HepG2 (cell line): ENCODE measurements around the gene TPRG1. TPM values are rescaled to one million over a fixed set of nuclear protein-coding genes. Genes with fewer than 3 reads are reported as not detected.

Source experiments
- ATAC-seq: fragments of 200-7000 bp; cut with Tn5 transposase; 3 replicates; pipeline ENCODE4 v1.9.1; 2020; ENCODE audit warnings: mild to moderate bottlenecking, moderate library complexity
- BruUV-seq: library from RNA; stranded (reverse); fragments of 400-500 nt; replicated peaks from 2 replicates; lab custom pipeline; 2021; lab: Mats Ljungman, UMichigan
- CTCF ChIA-PET: fragments of 300-600 bp; formaldehyde crosslinking; extraction: SDS; loops from one replicate; lab custom pipeline; 2021; ENCODE audit warnings: low total read pairs, inconsistent platforms, low intra/inter-chr PET ratio; lab: Yijun Ruan, JAX
- POLR2A ChIA-PET: fragments of 350-600 bp; sonication (Branson Sonifier 250); formaldehyde crosslinking; loops from one replicate; lab custom pipeline; 2020; ENCODE audit warnings: antibody characterized with exemption, inconsistent platforms; lab: Yijun Ruan, JAX
- DNase-seq: peaks from one replicate; pipeline ENCODE4 v3.0.0-alpha.2; 2015; ENCODE audit warnings: low spot score
- FAIRE-seq: peaks from 3 replicates; lab custom pipeline; 2011; peaks lifted over from hg19 to GRCh38; lab: Jason Lieb, UNC
- H2AFZ ChIP-seq: one replicate; pipeline ENCODE4 v1.6.1; 2011; ENCODE audit warnings: low read length, inconsistent platforms
- H3K27ac ChIP-seq: fragments of 300-600 bp; 3 replicates; pipeline ENCODE4 v1.8.0; 2011; ENCODE audit warnings: mixed run types, mild to moderate bottlenecking, mixed read lengths, low read length, inconsistent platforms; ENCODE audit not compliant: insufficient read depth; ENCODE audit errors: extremely low read length
- H3K27me3 ChIP-seq, 2 experiments: fragments of 200-600 bp in 1 of 2; 2 replicates in 1 of 2; 3 replicates in 1 of 2; pipeline versions ENCODE4 v1.6.0 to v1.8.0; 2011; ENCODE audit warnings: low read length in 2 of 2, mild to moderate bottlenecking in 2 of 2, moderate library complexity in 2 of 2, inconsistent platforms in 1 of 2; ENCODE audit not compliant: insufficient read depth in 2 of 2, control insufficient read depth in 1 of 2
- H3K36me3 ChIP-seq, 2 experiments: fragments of 200-600 bp in 1 of 2; replicated peaks in 1 of 2; 2 replicates in 1 of 2; 3 replicates in 1 of 2; pipeline versions ENCODE4 v1.5.1 to v1.8.0; 2011; ENCODE audit warnings: low read length in 2 of 2, inconsistent platforms in 1 of 2; ENCODE audit not compliant: insufficient read depth in 2 of 2, control insufficient read depth in 1 of 2
- H3K4me1 ChIP-seq: 2 replicates; pipeline ENCODE4 v1.5.1; 2012; ENCODE audit warnings: low read length, inconsistent platforms; ENCODE audit not compliant: insufficient read depth
- H3K4me2 ChIP-seq: 2 replicates; pipeline ENCODE4 v1.6.0; 2011; ENCODE audit warnings: low read depth, low read length, inconsistent platforms
- H3K4me3 ChIP-seq, 3 experiments: fragments of 200-600 bp in 1 of 3; sonication (generic), shearing (Covaris generic) in 1 of 3; replicated peaks in 1 of 3; 2 replicates each; pipeline ENCODE4 v1.5.1; 2011 to 2016; ENCODE audit warnings: low read length in 3 of 3, inconsistent platforms in 2 of 3, low read depth in 2 of 3, mild to moderate bottlenecking in 2 of 3, control low read depth in 1 of 3, mixed read lengths in 1 of 3; ENCODE audit not compliant: insufficient read depth in 1 of 3
- H3K79me2 ChIP-seq: one replicate; pipeline ENCODE4 v1.6.1; 2011; ENCODE audit warnings: low read length, inconsistent platforms; ENCODE audit not compliant: insufficient read depth
- H3K9ac ChIP-seq: 2 replicates; pipeline ENCODE4 v1.6.0; 2011; ENCODE audit warnings: mild to moderate bottlenecking, low read depth, low read length, inconsistent platforms; ENCODE audit not compliant: insufficient read depth
- H3K9me3 ChIP-seq: 2 replicates; pipeline ENCODE4 v1.5.1; 2012; ENCODE audit warnings: mild to moderate bottlenecking, low read length
- H4K20me1 ChIP-seq: 2 replicates; pipeline ENCODE4 v1.6.0; 2011; ENCODE audit warnings: inconsistent platforms, mild to moderate bottlenecking, low read length, moderate library complexity; ENCODE audit not compliant: insufficient read depth
- ARNT2 ChIP-seq: sonication (generic); formaldehyde crosslinking; IDR thresholded peaks from 2 replicates; pipeline ENCODE4 v1.8.0; 2022; ENCODE audit warnings: mild to moderate bottlenecking, low read depth, missing genetic modification reagents, moderate library complexity
- CREBL2 ChIP-seq: sonication (generic); formaldehyde crosslinking; IDR thresholded peaks from 2 replicates; pipeline ENCODE4 v1.8.1; 2023; ENCODE audit warnings: missing genetic modification reagents, mild to moderate bottlenecking, borderline replicate concordance
- DNMT1 ChIP-seq: sonication (generic); formaldehyde crosslinking; IDR thresholded peaks from 2 replicates; pipeline ENCODE4 v1.5.1; 2020; ENCODE audit warnings: mild to moderate bottlenecking, missing genetic modification reagents
- FOXA3 ChIP-seq: IDR thresholded peaks from 2 replicates; pipeline ENCODE4 v1.6.1; 2016; ENCODE audit warnings: missing genetic modification reagents, missing compliant biosample characterization
- HNF1B ChIP-seq: sonication (generic); formaldehyde crosslinking; IDR thresholded peaks from 2 replicates; pipeline ENCODE4 v1.5.1; 2020; ENCODE audit warnings: mild to moderate bottlenecking, moderate library complexity, missing genetic modification reagents
- PCBP2 ChIP-seq: fragments of 200-400 bp; formaldehyde crosslinking; optimal IDR thresholded peaks from 2 replicates; pipeline ENCODE3; 2018; ENCODE audit warnings: low read length, low read depth; ENCODE audit not compliant: poor library complexity, severe bottlenecking
- POLR2G ChIP-seq: fragments of 200-400 bp; formaldehyde crosslinking; IDR thresholded peaks from 2 replicates; pipeline ENCODE4 v1.6.1; 2018; ENCODE audit warnings: mild to moderate bottlenecking, low read depth, low read length, moderate library complexity
- ZNF331 ChIP-seq: sonication (generic); formaldehyde crosslinking; IDR thresholded peaks from 2 replicates; pipeline ENCODE4 v1.4.0; 2020; ENCODE audit warnings: missing genetic modification reagents
- ZNF501 ChIP-seq: sonication (generic); formaldehyde crosslinking; IDR thresholded peaks from 2 replicates; pipeline ENCODE4 v1.5.1; 2020; ENCODE audit warnings: mild to moderate bottlenecking, moderate library complexity, missing genetic modification reagents
- ZNF569 ChIP-seq: sonication (generic); formaldehyde crosslinking; IDR thresholded peaks from 2 replicates; pipeline ENCODE4 v1.5.0; 2020; ENCODE audit warnings: mild to moderate bottlenecking, missing genetic modification reagents, moderate library complexity, borderline replicate concordance
- ZNF629 ChIP-seq: sonication (generic); formaldehyde crosslinking; conservative IDR thresholded peaks from 2 replicates; pipeline ENCODE4 v1.5.0; 2020; ENCODE audit warnings: missing genetic modification reagents
- WGBS: methylation state at CpG from one replicate; pipeline ENCODE4 v1.1.6; 2017; ENCODE audit warnings: low lambda C conversion rate; 5-methylcytosine and 5-hydroxymethylcytosine counted together
- in situ Hi-C: cut with HindIII; loops from 2 replicates; pipeline ENCODE4 v1.10.0; 2017; ENCODE audit warnings: low pct_unique_long_range_greater_than_20kb; ENCODE audit not compliant: extremely low pct_ligation_motif_present
- intact Hi-C: fragments of 100-400 bp; cut with micrococcal nuclease; formaldehyde crosslinking; loops from one replicate; pipeline ENCODE4 v1.10.0; 2022; ENCODE audit not compliant: unreplicated experiment
- polyA plus RNA-seq, 8 experiments: library from polyadenylated mRNA; depleted of rRNA in 3 of 8; stranded (reverse) in 7 of 8; unstranded in 1 of 8; fragments of >200 nt; fragmentation: Illumina TruSeq in 4 of 8; extraction: Trizol in 4 of 8; gene quantifications; 2 replicates each; pipeline versions ENCODE4 v1.2.1 to v1.2.3, GENCODE V29; 2011 to 2016; ENCODE audit warnings: low read depth in 4 of 8, missing spikeins in 1 of 8, mixed read lengths in 1 of 8; ENCODE audit not compliant: insufficient read depth in 1 of 8
- total RNA-seq, 5 experiments: library from RNA; depleted of rRNA; stranded (reverse); fragments of >200 nt; fragmentation: Illumina TruSeq; extraction: Trizol; gene quantifications; 2 replicates each; pipeline ENCODE4 v1.2.3, GENCODE V29; 2016; ENCODE audit warnings: low read depth in 1 of 5

The TPRG1 gene
- total and polyA plus RNA-seq, 2 of the 13 experiments (the other 11 are each of a cell fraction or from before 2014, with no cell fraction given), result 0.17 TPM; not detected in 1

GRCh38 chr3:189316296-189317019 lies 144.7 kb downstream of the TPRG1 start:
- TF ChIP-seq ZNF629 (CRISPR knock-in tag) (no peak), DNMT1 (CRISPR knock-in tag) (no peak), FOXA3 (0 out of 2 replicates have a peak, but pooled peaks have one; percentile 9)
- ATAC-seq (peak; percentile 43; the same call in 1 of the 3 replicates), FAIRE-seq (no peak), DNase-seq (peak; percentile 3)
- no peaks in the 10 kb centered on the region for H3K4me1 ChIP-seq
- no peak overlapping the region for H3K4me3 ChIP-seq
- no peak overlapping the region for H3K27ac ChIP-seq
- in situ Hi-C loops, result no loop called here
- H3K36me3 ChIP-seq, result no peaks in the 10 kb centered on the region
- no TSS peak for BruUV-seq
- H3K4me2 ChIP-seq, result no peak overlapping the region
- no peak overlapping the region for H3K9ac ChIP-seq
- H4K20me1 ChIP-seq, result no peaks in the 10 kb centered on the region
- 17% methylated on average over 6 of the region's 6 CpGs for WGBS
- ChIA-PET POLR2A (no interaction called here), CTCF (no interaction called here)
- intact Hi-C loops, result no loop called here
- H3K9me3 ChIP-seq, result no peaks in the 10 kb centered on the region
- no peaks in the 10 kb centered on the region for H3K27me3 ChIP-seq
- no peaks in the 10 kb centered on the region for H3K79me2 ChIP-seq
- no peak overlapping the region for H2AFZ ChIP-seq

- no peak overlapping the region for H3K4me2 ChIP-seq
- ATAC-seq (no peak), FAIRE-seq (no peak), DNase-seq (no peak)
- BruUV-seq, result no TSS peak
- H3K27me3 ChIP-seq, result no peaks in the 10 kb centered on the region
- in situ Hi-C loops (no loop called here), intact Hi-C loops (no loop called here)
- no peaks in the 10 kb centered on the region for H4K20me1 ChIP-seq
- TF ChIP-seq HNF1B (CRISPR knock-in tag) (no peak), ZNF331 (no peak), ZNF569 (CRISPR knock-in tag) (no peak), POLR2G (no peak), CREBL2 (CRISPR knock-in tag) (no peak), ARNT2 (CRISPR knock-in tag) (no peak), ZNF501 (CRISPR knock-in tag) (no peak), PCBP2 (no peak)
- no peaks in the 10 kb centered on the region for H3K79me2 ChIP-seq
- no peak overlapping the region for H3K9ac ChIP-seq
- no peaks in the 10 kb centered on the region for H3K36me3 ChIP-seq
- H3K4me1 ChIP-seq, result no peaks in the 10 kb centered on the region
- CTCF ChIA-PET, result no interaction called here
- H3K4me3 ChIP-seq, result no peak overlapping the region
- POLR2A ChIA-PET, result no interaction called here
- H2AFZ ChIP-seq, result no peak overlapping the region
- H3K27ac ChIP-seq, result no peak overlapping the region
- WGBS, result 19% methylated on average over 3 of the region's 3 CpGs
- no peaks in the 10 kb centered on the region for H3K9me3 ChIP-seq
These were observed 146.1 kb downstream of the TPRG1 start for GRCh38 chr3:189317911-189318310.
